ENCODE results near the gene C1orf232.

GRCh38 chr1:26170472-26170821 lies 1.7 kb upstream of the C1orf232 start:
- no peak for TF ChIP-seq YY1 (IDR thresholded peaks at IDR 0.05; ENCODE audit: insufficient read depth, insufficient read length)
- no peak for TF ChIP-seq SUZ12 (IDR thresholded peaks at IDR 0.05; ENCODE audit: extremely low read depth, insufficient read depth, insufficient read length)
- no peak for TF ChIP-seq ZNF274 (IDR thresholded peaks at IDR 0.05; ENCODE audit: low read depth, low read length)
